Measurements from ENCODE around the gene PRRT3. TPM values are rescaled to one million over a fixed set of nuclear protein-coding genes. Genes with fewer than 3 reads are reported as not detected.
A peak's percentile ranks its signal among the peaks of the same experiment; 100 is the strongest.

PRRT3 gene
- total and polyA plus RNA-seq, 2 of the 8 experiments (the other 6 are each of a cell fraction or from before 2014, with no cell fraction given) = 9.0 to 9.2 TPM

DNA sequence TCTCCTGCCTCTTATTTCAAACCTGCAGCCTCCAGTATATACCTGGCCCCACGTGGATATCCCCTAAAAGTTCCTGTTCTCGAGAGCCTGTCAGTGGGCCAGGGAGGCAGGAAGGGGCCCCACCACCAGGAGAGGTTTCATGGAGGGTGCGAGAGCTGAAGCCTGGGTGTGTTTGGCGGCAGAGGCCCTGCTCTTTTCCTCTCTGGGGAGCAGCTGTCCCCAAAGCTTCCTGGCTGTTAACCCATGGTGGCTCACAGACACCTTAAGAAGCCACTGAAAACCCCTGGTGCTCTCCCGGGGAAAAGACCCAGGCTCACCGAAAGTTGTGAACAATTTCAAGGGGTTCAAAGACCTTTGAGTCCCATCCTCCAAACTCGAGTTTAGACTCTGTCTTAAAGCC lies 1.1 kb downstream of the PRRT3 start:
- Histone ChIP-seq H3K18ac (ENCODE audit: extremely low read depth, low read length) (no peak overlapping the region), H4K20me1 (replicated peaks in 1 of 2; ENCODE audit: control insufficient read depth in 1 of 2, insufficient read depth in 2 of 2, low read length in 2 of 2) (peaks cover 0 to 2% of the 10 kb centered on the region in 2 experiments), H4K91ac (replicated peaks; ENCODE audit: insufficient read length, low read length) (no peak overlapping the region), H3K27me3 (replicated peaks in 1 of 4; ENCODE audit: control insufficient read depth in 3 of 4, extremely low read depth in 1 of 4, insufficient read depth in 3 of 4, low read length in 3 of 4) (peaks cover 0 to 10% (median under 1%) of the 10 kb centered on the region in 4 experiments; a peak in 3 of 7 replicates), H3K4me3 (ENCODE audit: extremely low read depth in 1 of 4, insufficient read depth in 2 of 4, low read depth in 3 of 4, low read length in 4 of 4) (peak overlapping the region; percentile 69 to 91 (median 80); a peak in 7 of 8 replicates), H2BK20ac (ENCODE audit: low read length) (no peak overlapping the region), H3K23me2 (ENCODE audit: low read depth, low read length) (peaks cover 19% of the 10 kb centered on the region; the same call in 1 of the 2 replicates), H2BK12ac (ENCODE audit: low read depth, low read length) (no peak overlapping the region), H3K4me1 (replicated peaks in 1 of 4; ENCODE audit: control insufficient read depth in 3 of 4, insufficient read depth in 4 of 4, low read length in 3 of 4) (peaks cover 11 to 25% (median 20%) of the 10 kb centered on the region in 4 experiments), H4K8ac (ENCODE audit: extremely low read depth, insufficient read depth, low read length) (no peak overlapping the region), H3K36me3 (ENCODE audit: control insufficient read depth in 2 of 4, insufficient read depth in 4 of 4, low read length in 3 of 4) (peaks cover 0 to 3% (median under 1%) of the 10 kb centered on the region in 4 experiments; a peak in 4 of 8 replicates), H2AK5ac (ENCODE audit: low read depth, low read length) (no peak overlapping the region), H3K79me1 (ENCODE audit: low read depth, low read length) (no peaks in the 10 kb centered on the region), H3K14ac (ENCODE audit: insufficient read length) (no peak overlapping the region), H3K27ac (ENCODE audit: low read depth, low read length) (no peak overlapping the region), H4K5ac (ENCODE audit: insufficient read length, low read depth, low read length) (no peak overlapping the region), H3K79me2 (ENCODE audit: control insufficient read depth in 1 of 2, insufficient read depth in 2 of 2, low read length in 2 of 2) (no peaks in the 10 kb centered on the region; a peak in 1 of 4 replicates), H3K9ac (replicated peaks in 1 of 4; ENCODE audit: extremely low read depth in 1 of 4, low read depth in 3 of 4, low read length in 3 of 4) (no peak overlapping the region), H3K9me3 (ENCODE audit: insufficient read depth in 2 of 2, low read depth in 1 of 2, low read length in 1 of 2) (no peaks in the 10 kb centered on the region), H2BK5ac (ENCODE audit: low read depth, low read length) (no peak overlapping the region), H3K23ac (ENCODE audit: insufficient read length) (no peak overlapping the region), H3K56ac (replicated peaks; ENCODE audit: insufficient read length, low read depth, low read length) (no peak overlapping the region), H3K4me2 (ENCODE audit: insufficient read depth in 1 of 2, low read depth in 2 of 2, low read length in 2 of 2) (peak overlapping the region; percentile 69 to 86; a peak in 3 of 4 replicates), H3K4ac (replicated peaks; ENCODE audit: insufficient read length, low read depth, low read length) (no peak overlapping the region), H2AFZ (ENCODE audit: low read length) (no peak overlapping the region), H2BK15ac (ENCODE audit: low read length) (no peak overlapping the region), H2BK120ac (replicated peaks; ENCODE audit: low read depth, low read length) (no peak overlapping the region)
- TF ChIP-seq FOSL1 (IDR thresholded peaks at IDR 0.05; ENCODE audit: insufficient read depth, low read depth, low read length) (no peak), CHD1 (IDR thresholded peaks at IDR 0.05; ENCODE audit: low read depth, low read length) (no peak), ATF2 (IDR thresholded peaks at IDR 0.05; ENCODE audit: low read length) (no peak), TEAD4 (IDR thresholded peaks at IDR 0.05; ENCODE audit: low read depth, low read length) (no peak), EP300 (IDR thresholded peaks at IDR 0.05; ENCODE audit: borderline replicate concordance in 1 of 2, low read depth in 2 of 2, low read length in 2 of 2) (no peak)
- FAIRE-seq (no peak), DNase-seq (ENCODE audit: low read depth in 1 of 2, low spot score in 2 of 2) (no peak)
- ChIA-PET POLR2A (ENCODE audit: partially characterized antibody) (interaction anchor here (0.8 to 2.3 kb wide), 9 partner anchors 19 to 117 kb away, joined by 3 to 7 read pairs (median 3); partner anchors contain the start of gene EMC3), CTCF (ENCODE audit: partially characterized antibody) (interaction anchor here (0.9 to 5.6 kb wide), 5 partner anchors 13 to 102 kb away, joined by 3 to 41 read pairs (median 6); partner anchors contain the start of gene CRELD1)
- 73% methylated on average over 7 of the region's 7 CpGs; no CpG with 5 or more reads in 1 of the 2 experiments for WGBS, 2 experiments (ENCODE audit: extremely low coverage in 1 of 2, insufficient coverage in 1 of 2, insufficient read length in 1 of 2, insufficient replicate concordance in 2 of 2, low coverage in 1 of 2, low lambda C conversion rate in 2 of 2, missing lambda C conversion rate in 1 of 2)

Measured in H1 (cell line).